Caco-2 (cell line): ENCODE results near the gene ADGRL3. TPM values are rescaled to one million over a fixed set of nuclear protein-coding genes. Genes with fewer than 3 reads are reported as not detected.

Source experiments
- BruUV-seq: library from RNA; stranded (reverse); fragments of 400-500 nt; replicated peaks from 2 replicates; lab custom pipeline; 2021; lab: Mats Ljungman, UMichigan
- CTCF ChIA-PET: fragments of 300-600 bp; sonication (Branson Sonifier 250); formaldehyde crosslinking; loops from one replicate; lab custom pipeline; 2022; ENCODE audit warnings: antibody characterized with exemption; lab: Charles Lee
- POLR2A ChIA-PET: fragments of 300-600 bp; sonication (Branson Sonifier 250); formaldehyde crosslinking; loops from one replicate; lab custom pipeline; 2022; ENCODE audit warnings: antibody characterized with exemption; lab: Charles Lee
- DNase-seq, 2 experiments: peaks; one replicate each; pipeline versions ENCODE4 v3.0.0 to v3.0.0-alpha.2; 2020 to 2022
- H3K27me3 ChIP-seq: replicated peaks from 2 replicates; pipeline ENCODE4 v1.6.0; 2011; ENCODE audit warnings: low read length; ENCODE audit not compliant: control insufficient read depth, insufficient read depth
- H3K36me3 ChIP-seq: 2 replicates; pipeline ENCODE4 v1.5.1; 2011; ENCODE audit warnings: low read length; ENCODE audit not compliant: control insufficient read depth, insufficient read depth
- H3K4me1 ChIP-seq: fragments of 250-450 bp; sonication (Bioruptor Pico); 2 replicates; pipeline ENCODE4 v1.5.1; 2020; ENCODE audit warnings: mild to moderate bottlenecking
- H3K4me3 ChIP-seq: 2 replicates; pipeline ENCODE4 v1.5.1; 2011; ENCODE audit warnings: low read depth, mild to moderate bottlenecking, control low read depth, low read length
- H3K9me3 ChIP-seq: fragments of 250-450 bp; sonication (Bioruptor Pico); 2 replicates; pipeline ENCODE4 v1.5.1; 2020; ENCODE audit warnings: mild to moderate bottlenecking, moderate library complexity
- H3K27ac Mint-ChIP-seq: one replicate; pipeline ENCODE4 v1.8.0; 2022; ENCODE audit warnings: mixed read lengths; ENCODE audit not compliant: unreplicated experiment
- H3K27me3 Mint-ChIP-seq: one replicate; pipeline ENCODE4 v1.8.0; 2022; ENCODE audit warnings: mixed read lengths; ENCODE audit not compliant: insufficient read depth, unreplicated experiment
- H3K36me3 Mint-ChIP-seq: one replicate; pipeline ENCODE4 v1.8.0; 2022; ENCODE audit warnings: mild to moderate bottlenecking, mixed read lengths; ENCODE audit not compliant: insufficient read depth, unreplicated experiment
- H3K4me1 Mint-ChIP-seq: one replicate; pipeline ENCODE4 v1.8.0; 2022; ENCODE audit warnings: low read depth, mixed read lengths; ENCODE audit not compliant: unreplicated experiment
- H3K4me3 Mint-ChIP-seq: one replicate; pipeline ENCODE4 v1.8.0; 2022; ENCODE audit warnings: mild to moderate bottlenecking, moderate library complexity, mixed read lengths; ENCODE audit not compliant: unreplicated experiment
- H3K9me3 Mint-ChIP-seq: one replicate; pipeline ENCODE4 v1.8.0; 2022; ENCODE audit warnings: mixed read lengths; ENCODE audit not compliant: unreplicated experiment
- intact Hi-C: fragments of 100-400 bp; cut with micrococcal nuclease; formaldehyde crosslinking; loops from one replicate; pipeline ENCODE4 v1.10.0; 2022; ENCODE audit not compliant: unreplicated experiment
- total RNA-seq: library from RNA; stranded (reverse); gene quantifications from 2 replicates; pipeline ENCODE4 v1.2.3, GENCODE V29; 2022
- TF ChIP-seq, protein P1 (sequence below), 2 experiments: fragments of 200-600 bp in 1 of 2; IDR thresholded peaks; 1 replicate in 1 of 2; 2 replicates in 1 of 2; pipeline versions ENCODE4 v1.5.1 to v1.8.0; 2011 to 2022; ENCODE audit warnings: antibody characterized with exemption in 1 of 2, control low read depth in 1 of 2, inconsistent platforms in 1 of 2, low read depth in 1 of 2, low read length in 1 of 2, mild to moderate bottlenecking in 1 of 2, moderate library complexity in 1 of 2; ENCODE audit not compliant: insufficient read depth in 1 of 2, severe bottlenecking in 1 of 2, unreplicated experiment in 1 of 2

The ADGRL3 gene
- total RNA-seq, 1 experiment from 2014 or later, result 1.5 TPM

DNA sequence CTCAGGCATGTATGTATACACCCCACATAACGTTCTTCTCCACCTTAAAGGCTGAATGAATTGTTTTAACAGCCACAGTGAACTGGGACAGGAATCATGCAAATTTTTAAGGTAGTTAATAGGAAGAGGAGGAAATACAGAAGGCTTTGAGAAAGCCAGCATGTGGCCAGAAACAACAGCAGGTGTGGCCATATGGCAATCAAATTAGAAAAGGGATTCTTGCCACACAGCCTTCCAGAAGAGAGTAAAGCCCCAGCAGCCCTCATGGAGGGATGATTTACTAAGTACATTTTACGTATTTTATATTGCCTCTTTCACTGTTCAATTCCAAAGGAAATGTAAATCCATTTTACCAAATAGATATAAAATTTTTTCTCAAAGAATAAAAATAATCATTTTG lies 792.2 kb downstream of the ADGRL3 start:
- H3K9me3 Mint-ChIP-seq, result no peaks in the 10 kb centered on the region

DNA sequence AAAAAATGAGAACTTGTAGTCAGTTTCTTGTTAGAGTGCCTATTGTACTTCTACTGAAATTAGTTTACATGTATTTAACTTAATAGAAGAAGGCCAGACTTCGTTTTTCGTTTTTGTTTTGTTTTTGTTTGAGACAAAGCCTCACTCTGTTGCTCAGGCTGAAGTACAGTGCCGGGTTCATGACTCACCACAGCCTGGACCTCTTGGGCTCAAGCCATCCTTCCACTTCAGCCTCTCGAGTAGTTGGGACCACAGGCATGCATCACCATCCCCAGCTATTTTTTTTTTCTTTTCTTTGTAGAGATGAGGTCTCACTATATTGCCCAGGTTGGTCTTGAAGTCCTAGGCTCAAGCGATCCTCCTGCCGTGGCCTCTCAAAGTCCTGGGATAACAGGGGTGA lies 793.9 kb downstream of the ADGRL3 start:
- Mint-ChIP-seq H3K27ac (no peak overlapping the region), H3K4me3 (no peak overlapping the region)

More for the DNA sequence above, 792.2 kb downstream of the ADGRL3 start:
- Histone ChIP-seq H3K27me3 (no peaks in the 10 kb centered on the region), H3K4me1 (no peaks in the 10 kb centered on the region), H3K4me3 (no peak overlapping the region), H3K36me3 (no peaks in the 10 kb centered on the region), H3K9me3 (no peaks in the 10 kb centered on the region)
- Mint-ChIP-seq H3K4me3 (no peak overlapping the region), H3K27me3 (peaks cover 4% of the 10 kb centered on the region), H3K36me3 (no peaks in the 10 kb centered on the region), H3K27ac (no peak overlapping the region), H3K4me1 (no peaks in the 10 kb centered on the region)
- BruUV-seq, result no TSS peak
- DNase-seq, result no peak
- CTCF ChIA-PET, result no interaction called here
- TF ChIP-seq, protein P1, sequence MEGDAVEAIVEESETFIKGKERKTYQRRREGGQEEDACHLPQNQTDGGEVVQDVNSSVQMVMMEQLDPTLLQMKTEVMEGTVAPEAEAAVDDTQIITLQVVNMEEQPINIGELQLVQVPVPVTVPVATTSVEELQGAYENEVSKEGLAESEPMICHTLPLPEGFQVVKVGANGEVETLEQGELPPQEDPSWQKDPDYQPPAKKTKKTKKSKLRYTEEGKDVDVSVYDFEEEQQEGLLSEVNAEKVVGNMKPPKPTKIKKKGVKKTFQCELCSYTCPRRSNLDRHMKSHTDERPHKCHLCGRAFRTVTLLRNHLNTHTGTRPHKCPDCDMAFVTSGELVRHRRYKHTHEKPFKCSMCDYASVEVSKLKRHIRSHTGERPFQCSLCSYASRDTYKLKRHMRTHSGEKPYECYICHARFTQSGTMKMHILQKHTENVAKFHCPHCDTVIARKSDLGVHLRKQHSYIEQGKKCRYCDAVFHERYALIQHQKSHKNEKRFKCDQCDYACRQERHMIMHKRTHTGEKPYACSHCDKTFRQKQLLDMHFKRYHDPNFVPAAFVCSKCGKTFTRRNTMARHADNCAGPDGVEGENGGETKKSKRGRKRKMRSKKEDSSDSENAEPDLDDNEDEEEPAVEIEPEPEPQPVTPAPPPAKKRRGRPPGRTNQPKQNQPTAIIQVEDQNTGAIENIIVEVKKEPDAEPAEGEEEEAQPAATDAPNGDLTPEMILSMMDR (IDR thresholded peaks at IDR 0.05; ENCODE audit: insufficient read depth in 1 of 2, low read depth in 1 of 2, low read length in 1 of 2, severe bottlenecking in 1 of 2, unreplicated experiment in 1 of 2), result no peak
- POLR2A ChIA-PET, result no interaction called here
- intact Hi-C loops, result no loop called here

GRCh38 chr4:61995717-61996340 lies 795.7 kb downstream of the ADGRL3 start:
- H3K27ac Mint-ChIP-seq, result no peak overlapping the region
- H3K4me1 Mint-ChIP-seq, result no peaks in the 10 kb centered on the region
- POLR2A ChIA-PET, result no interaction called here

More for the DNA sequence above, 793.9 kb downstream of the ADGRL3 start:
- Mint-ChIP-seq H3K9me3 (no peaks in the 10 kb centered on the region), H3K27me3 (peaks cover 4% of the 10 kb centered on the region), H3K4me1 (no peaks in the 10 kb centered on the region), H3K36me3 (no peaks in the 10 kb centered on the region)
- H3K27me3 ChIP-seq, result no peaks in the 10 kb centered on the region
- no peak overlapping the region for H3K4me3 ChIP-seq
- ChIA-PET CTCF (no interaction called here), POLR2A (no interaction called here)
- no peak for DNase-seq
- H3K36me3 ChIP-seq, result no peaks in the 10 kb centered on the region
- no peaks in the 10 kb centered on the region for H3K9me3 ChIP-seq
- intact Hi-C loops, result no loop called here
- no TSS peak for BruUV-seq
- TF ChIP-seq, protein P1 (IDR thresholded peaks at IDR 0.05; ENCODE audit: insufficient read depth in 1 of 2, low read depth in 1 of 2, low read length in 1 of 2, severe bottlenecking in 1 of 2, unreplicated experiment in 1 of 2), result no peak
- H3K4me1 ChIP-seq, result no peaks in the 10 kb centered on the region

More at GRCh38 chr4:61995717-61996340, 795.7 kb downstream of the ADGRL3 start:
- DNase-seq, result no peak
- Mint-ChIP-seq H3K36me3 (no peaks in the 10 kb centered on the region), H3K9me3 (no peaks in the 10 kb centered on the region), H3K4me3 (no peak overlapping the region), H3K27me3 (peaks cover 4% of the 10 kb centered on the region)
- H3K4me3 ChIP-seq, result no peak overlapping the region
- no peaks in the 10 kb centered on the region for H3K9me3 ChIP-seq
- H3K36me3 ChIP-seq, result no peaks in the 10 kb centered on the region
- no peaks in the 10 kb centered on the region for H3K27me3 ChIP-seq
- intact Hi-C loops, result no loop called here
- BruUV-seq, result no TSS peak
- no peaks in the 10 kb centered on the region for H3K4me1 ChIP-seq
- TF ChIP-seq, protein P1 (IDR thresholded peaks at IDR 0.05; ENCODE audit: insufficient read depth in 1 of 2, low read depth in 1 of 2, low read length in 1 of 2, severe bottlenecking in 1 of 2, unreplicated experiment in 1 of 2), result no peak
- CTCF ChIA-PET, result no interaction called here
